HG02938 (cell line): ENCODE results near the gene FARS2.

ENCODE experiments used
- ATAC-seq: cut with Tn5 transposase; IDR thresholded peaks from one replicate; pipeline ENCODE4 v1.9.1; 2021; ENCODE audit warnings: mild to moderate bottlenecking, moderate library complexity; ENCODE audit not compliant: unreplicated experiment

The FARS2 gene

DNA sequence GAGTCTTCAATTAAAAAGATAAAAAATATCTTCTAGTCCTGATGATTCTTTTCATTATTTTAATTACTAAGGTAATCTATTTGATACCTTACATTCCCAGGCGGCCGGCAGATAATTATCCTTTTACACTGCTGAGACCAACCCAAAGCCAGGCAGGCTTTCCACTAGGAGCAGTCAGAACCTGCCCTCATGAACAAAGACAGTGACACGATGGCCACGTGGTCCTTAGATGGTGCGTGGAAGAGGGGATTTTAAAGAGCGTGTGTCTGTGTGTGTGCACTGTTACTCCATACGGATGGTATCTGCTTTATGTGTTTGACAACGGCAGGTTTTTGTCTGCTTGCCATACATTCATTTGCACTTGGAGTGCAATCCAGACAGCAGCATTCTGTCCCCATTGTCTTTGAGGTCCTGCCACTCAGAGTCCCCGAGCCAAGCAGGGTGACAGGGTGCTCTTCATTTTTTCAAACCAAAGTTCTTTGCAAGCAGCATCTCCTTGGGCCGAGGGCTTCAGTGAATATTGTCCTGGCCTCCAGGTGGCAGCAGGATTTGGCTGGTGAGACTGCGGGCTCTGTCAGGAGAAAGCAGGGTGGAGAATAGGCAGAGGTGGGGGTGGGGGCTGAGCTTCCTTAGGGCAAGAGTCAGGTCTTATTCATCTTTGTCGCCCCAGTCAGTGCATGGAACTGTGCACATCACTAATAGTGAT lies 484.9 kb downstream of the FARS2 start:
- no peak for ATAC-seq

DNA sequence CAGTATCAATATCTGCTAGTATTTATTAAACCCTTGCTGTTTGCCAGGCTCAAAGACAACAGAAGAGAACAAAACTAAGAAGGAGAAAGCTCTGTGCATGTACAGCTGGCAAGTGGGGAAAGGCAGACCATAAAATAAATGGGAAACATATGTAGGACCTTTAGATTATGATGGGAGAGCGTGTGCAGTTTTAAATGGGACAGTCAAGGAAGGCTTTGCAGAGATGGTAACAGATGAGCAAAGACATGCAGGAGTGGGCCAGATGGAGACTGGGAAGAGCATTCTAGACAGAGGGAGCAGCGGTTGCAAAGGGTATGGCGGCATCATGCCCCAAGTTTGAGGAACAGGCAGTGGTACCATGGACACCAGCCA lies 485.4 kb downstream of the FARS2 start:
- ATAC-seq: no peak

DNA sequence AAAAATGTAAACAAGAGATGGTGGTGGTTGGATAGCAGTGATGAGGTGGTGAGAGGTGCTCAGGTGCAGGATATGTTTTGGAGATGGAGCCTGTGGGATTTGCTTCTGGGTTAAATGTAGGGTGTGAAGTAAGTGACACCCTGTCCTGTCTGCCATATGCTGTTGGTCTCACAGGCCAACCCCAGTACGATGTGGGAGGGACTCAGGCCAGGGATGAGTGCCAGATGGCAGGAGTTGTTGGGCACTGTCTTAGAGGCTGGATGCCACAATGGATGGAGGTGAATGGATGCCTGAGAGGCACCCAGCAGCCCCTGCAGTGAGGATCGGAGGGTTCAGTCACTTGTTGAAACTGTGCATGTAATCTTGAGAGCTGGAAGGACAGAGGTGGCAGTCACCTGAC lies 486.1 kb downstream of the FARS2 start:
- no peak for ATAC-seq

DNA sequence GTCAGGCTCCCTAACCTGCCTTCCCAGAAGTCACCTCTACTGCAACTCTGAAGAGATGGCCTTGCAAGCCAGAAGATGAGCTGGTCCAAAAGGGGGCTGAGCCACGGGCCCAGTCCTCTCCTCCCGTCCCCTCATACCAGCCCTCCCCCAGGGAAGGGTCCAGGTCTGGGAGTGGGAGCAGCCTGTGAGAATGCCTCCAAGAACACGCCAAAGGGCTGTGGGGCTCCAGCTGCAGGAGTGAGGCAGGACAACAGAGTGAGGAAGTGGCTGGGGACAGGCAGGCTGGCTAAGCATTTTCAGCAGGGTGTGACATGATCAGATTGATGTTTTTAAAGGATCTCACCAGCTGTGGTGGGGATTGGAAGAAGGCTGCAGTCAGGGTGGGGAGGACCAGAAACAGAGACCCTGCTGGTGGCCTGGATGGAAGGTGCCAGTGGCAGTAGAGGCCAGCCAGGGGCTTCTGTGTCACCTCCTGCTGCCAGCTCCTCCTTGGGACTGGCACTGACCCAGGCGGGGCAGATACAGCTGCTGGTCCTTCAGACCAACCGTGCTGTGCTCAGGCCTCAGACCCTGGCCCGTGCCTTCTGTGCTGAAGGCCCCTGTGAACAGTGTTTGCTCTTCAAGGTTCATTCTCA lies 487.8 kb downstream of the FARS2 start:
- no peak for ATAC-seq

DNA sequence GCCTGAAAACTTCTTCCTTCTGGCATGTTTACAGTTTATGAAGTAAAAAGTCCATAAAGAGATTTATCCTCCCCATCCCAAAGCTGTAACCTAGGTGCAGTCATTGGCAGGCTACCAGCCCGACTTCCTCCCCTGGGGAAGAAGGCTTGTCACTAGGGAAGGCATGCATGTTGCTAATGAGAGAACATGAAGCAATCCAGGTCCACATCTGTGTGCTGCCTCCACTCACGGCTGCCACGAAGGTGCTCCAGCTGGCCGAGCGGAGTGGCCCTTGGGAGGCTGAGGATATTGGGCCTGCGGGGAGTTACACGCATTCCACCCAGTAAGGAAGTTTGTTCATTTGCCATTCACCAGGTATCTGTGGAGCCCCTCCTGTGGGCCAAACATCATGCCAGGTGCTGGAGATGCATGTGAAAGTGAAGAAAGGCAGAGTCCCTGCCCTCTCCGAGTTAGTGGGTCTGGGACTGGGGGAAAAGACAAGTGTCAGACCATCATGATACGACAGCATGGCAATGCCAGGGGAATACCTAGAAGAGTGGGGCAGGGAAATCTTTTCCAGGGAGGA lies 488.4 kb downstream of the FARS2 start:
- ATAC-seq: no peak

DNA sequence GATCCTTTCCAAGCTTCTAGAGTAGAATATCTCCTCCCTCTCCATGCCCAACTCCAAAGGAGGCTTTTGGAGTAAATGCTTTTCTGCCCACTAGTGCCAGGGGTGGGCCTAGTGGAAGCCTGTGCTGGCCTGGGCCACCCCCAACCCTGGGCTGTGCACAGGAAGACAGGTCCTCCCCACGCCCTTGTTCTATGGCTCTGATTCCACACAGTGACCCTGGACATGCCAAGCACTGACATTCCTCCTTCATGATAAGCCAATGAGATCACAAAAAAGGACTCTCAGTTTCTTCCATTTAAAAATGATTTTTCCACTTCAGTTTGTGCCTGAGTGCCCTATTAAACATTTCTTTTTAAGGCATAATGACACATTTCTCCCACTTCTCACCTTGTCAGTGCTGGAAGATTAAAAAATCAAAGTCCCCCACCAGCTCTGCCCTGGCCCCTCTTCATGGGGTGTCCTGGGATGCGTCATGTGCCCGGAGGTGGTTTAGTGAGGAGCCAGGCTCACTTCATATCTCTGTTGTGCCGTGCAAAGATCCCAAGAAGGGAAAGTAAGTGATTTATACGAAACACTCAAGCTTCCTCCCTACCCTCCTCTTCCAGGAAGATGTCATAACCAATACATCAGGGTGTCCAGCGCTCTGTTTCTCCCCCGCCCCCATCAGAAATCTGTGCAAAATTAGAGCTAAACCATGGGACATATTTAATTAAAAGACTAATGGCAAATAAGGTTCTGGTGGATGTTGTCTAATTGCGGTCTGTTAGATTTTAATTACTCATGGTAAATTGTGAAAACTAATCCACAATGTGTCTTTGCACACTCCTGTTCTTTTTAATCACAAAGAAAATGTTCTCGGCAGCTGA lies 490.4 kb downstream of the FARS2 start:
- ATAC-seq: no peak

DNA sequence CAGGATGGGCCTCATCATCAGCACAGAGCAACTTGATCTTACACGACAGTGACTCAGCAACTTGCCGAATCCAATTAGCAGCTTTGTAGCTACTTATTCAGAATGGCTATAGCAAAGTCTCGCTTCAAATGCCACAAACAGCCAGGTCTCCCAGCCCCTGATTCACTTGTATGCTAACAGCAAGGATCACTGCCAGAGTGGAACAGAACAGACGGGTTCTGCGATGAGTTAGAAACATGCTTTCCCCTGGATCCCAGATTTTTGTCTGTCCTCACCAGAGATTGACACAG lies 491.0 kb downstream of the FARS2 start:
- no peak for ATAC-seq

DNA sequence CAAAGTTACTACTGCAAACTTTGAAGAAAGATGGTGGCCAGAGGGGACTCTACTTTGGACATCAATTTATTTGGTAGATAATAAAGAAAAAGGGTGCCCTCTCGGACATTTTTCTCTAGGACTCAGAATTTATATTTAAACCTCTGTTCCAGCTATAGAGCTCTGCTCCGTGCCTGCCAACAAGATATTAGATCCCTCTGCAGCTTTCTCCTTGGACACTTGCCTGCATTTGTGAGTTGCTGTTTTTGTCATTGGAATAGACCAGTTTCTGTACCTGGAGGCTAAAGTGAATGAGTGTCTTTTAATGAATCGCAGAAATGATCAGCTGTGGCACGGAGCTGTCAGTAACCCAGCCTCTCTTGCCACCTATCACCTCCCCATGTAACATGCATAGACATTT lies 491.9 kb downstream of the FARS2 start:
- ATAC-seq: no peak

DNA sequence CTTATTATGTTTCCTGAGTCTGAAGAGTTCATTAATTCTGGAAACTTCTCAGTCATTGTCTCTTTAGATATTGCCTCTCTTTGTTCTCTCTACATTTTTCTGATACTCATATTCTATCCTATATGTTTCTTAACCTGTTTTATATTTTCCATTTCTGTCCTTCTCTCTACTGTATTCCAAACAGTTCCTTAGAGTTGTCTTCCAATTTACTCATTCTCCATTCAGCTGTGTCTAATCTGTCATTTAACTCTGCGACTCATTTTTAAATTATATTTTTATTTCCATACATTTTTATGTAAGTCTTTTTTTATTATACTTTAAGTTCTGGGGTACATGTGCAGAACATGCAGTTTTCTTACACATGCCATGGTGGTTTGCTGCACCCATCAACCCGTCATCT lies 493.6 kb downstream of the FARS2 start:
- no peak for ATAC-seq

DNA sequence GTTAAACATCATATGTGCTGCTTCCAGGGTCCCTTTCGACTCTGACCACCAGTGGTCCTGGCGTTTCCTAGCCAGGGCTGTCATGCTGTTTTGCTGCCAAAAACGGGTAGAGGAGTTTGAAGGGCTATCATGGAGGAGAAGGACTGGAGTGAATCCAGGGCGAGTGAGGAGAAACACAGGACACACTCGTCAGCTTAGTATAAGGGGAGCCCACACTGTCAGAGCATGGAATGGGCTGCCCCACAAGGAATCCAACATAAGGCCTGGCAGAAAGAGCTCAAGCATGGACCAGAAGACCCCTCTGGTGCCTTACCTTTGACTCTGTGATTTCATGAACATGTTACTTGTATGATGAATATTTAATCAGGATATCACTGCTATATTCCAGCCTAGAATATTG lies 498.3 kb downstream of the FARS2 start:
- ATAC-seq: no peak

DNA sequence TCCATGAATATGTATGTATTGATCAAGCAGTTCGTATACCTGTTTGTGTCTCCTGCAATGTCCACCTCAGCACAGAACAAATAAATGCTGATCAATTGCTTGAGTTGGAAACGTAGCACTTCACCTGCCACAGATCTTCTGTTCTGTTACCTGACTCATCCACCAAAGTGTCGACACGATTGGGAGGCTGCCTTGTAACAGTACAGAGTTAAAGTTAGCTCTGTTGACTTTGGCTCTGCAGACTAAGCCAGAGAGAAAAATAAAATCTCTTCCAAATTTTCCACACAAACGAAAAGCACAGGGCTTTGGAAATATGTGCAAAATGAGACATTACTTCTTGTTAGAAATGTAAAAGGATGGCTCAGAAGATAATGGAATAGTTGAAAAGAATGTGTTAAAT lies 500.1 kb downstream of the FARS2 start:
- no peak for ATAC-seq

DNA sequence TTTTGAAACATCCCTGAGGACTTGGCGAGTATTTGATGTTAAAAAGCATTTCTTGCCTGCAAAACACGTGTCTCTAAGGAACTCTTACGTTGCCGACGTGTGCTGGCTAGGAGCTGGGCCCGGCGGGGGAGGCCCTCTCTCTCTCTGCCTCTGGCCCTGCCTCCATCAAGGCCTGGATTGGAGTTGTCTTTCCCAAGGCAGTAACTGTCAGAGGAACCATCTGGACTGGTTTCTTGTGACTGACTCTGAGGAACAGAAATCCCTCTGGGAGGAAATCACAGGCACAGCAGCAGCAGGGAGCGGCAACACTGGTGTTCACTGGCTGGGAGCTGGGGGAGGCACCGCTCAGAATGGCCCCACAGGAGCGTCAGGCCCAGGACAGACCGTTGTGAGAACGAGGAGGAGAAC lies 501.3 kb downstream of the FARS2 start:
- ATAC-seq: no peak

DNA sequence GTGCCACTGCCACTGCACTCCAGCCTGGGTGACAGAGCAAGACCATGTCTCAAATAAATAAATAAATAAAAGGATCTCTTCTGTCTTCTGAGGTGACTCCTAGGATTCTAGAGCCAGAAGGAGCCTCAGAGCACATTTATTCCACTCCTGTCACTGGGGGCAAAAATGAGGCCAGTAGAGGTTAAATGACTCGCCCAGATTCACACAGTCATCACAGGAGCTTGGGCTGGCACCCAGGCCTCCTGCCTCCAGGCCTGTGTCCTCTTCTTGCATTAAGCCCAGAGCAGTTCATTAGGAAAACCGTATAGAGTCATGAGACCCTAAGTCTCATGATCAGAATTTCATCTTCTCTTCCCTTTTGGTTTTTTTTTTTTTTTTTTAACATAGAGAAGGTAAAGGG lies 502.1 kb downstream of the FARS2 start:
- no peak for ATAC-seq

DNA sequence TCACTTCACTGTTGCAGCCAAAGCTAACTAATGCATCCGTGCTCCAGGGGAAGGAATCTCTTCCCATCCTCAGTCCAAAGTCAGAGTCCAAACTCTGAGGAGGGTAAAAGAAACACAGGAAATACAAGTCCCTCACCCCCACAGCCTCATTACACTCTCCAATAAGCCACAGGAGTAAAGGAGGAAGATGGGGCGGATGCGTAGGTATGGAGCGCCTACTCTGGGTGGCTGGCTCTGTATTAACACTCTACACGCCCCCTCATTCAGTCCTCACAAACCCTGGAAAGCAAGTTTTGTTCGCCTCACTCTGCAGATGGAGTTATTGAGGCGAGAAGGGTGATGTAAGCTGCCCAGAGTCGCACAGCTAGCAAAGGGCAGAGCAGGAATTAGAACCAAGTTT lies 502.6 kb downstream of the FARS2 start:
- no peak for ATAC-seq

DNA sequence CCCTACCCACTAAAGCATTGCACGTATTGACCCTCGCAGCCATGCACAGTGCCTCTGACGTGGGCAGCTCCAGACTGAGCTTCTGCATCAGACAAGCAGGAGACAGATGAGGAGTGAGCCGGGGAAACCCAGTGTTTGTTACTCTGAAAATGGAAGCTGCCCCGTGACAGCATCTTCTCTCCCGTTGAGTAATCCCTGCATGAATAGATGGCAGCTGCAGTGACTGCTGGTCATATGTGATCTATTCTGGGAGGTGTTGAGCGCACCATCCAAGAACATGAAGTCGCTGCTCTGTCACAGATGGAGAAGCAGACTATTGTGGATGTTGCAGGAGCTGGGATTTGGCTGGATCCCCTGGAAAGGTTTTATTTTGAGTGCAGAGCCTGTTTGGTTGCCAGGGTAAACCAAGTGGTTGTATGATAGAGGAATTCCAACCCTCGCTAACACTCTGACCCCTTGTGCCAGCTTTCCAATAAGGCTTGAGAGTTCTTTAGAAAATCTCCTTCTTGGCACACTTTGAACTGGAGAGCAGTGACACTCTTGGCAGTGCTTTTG lies 503.2 kb downstream of the FARS2 start:
- ATAC-seq: no peak

DNA sequence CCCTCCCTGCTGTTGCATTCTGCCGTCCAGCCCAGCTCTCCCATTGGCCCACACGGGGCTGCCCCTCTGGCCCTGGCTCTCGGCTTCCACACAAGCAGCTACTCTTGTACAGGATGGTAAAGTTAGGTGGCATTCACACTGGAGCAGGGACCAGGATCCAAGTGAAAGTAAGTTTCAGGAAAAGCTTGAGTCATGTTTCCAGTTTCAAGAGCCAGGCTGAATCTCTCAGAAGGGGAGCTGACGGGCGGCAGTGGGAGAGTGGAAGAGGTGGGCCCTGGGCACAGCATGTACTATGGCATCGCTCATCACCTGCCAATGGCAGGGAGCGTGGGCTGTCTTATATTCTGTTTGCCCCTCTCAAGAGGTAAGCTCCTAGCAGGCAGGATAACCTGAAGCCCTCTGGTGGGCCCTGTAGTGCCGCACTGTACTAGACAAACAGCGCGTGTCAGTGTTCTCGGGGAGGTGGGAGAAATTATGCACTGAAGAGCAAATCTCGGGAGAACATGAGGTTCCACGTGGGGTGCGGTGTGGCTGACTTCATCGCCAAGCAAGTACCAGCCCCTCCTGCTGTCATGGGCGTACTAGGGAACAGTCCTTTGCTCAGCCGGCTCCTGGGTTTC lies 503.9 kb downstream of the FARS2 start:
- ATAC-seq: no peak

DNA sequence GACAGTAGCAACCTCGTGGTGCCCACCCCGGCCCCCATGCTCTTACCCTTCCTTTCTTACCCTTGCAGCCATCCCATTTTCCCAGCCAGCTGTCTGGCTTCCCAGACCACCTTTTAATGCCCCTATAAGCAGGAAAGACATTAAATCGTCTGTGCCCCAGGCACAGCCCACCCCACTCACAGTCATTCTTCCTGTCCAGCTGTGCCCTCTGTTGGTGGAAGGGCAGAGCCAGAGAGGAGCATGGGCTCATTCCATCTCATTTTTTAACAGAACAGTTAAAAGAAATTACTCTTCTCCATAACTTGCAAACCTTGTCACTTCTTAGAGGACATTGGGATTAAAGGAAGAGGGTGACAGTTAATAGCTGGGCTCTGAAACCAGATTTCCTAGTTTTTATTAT lies 504.9 kb downstream of the FARS2 start:
- no peak for ATAC-seq

DNA sequence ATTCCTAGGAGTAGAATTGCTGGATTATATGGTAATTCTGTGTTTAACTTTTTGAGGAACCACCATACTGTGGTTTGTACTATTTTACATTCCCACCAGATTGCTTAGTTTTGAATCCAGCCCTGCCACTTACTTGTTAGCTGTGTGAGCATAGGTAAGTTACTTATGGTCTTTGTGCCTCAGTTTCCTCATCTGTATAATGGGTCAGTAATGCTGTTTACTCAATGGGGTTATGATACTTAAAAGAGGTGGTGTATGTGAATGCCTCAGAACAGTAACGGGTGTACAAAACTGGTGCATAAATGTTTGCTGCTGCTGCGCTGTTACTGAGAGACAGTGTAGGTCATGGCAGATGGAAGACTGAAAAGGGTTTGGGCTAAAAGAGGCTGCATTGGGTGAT lies 506.2 kb downstream of the FARS2 start:
- no peak for ATAC-seq

DNA sequence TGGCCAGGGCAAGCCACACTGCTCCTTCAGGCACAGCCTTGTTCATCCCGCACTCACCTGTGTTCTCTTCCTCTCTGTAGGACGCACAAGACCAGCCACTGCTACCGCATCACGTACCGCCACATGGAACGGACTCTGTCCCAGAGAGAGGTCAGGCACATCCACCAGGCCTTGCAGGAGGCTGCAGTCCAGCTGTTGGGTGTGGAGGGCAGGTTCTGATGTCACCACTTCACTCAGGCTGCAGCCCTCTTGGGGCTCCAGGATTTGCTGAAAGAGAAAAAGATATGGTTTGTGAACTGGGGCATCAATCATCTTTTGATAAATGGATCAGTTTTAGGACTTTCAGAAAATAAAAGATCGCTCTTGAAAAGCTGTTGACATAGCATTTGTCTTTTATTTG lies 509.9 kb downstream of the FARS2 start:
- no peak for ATAC-seq

DNA sequence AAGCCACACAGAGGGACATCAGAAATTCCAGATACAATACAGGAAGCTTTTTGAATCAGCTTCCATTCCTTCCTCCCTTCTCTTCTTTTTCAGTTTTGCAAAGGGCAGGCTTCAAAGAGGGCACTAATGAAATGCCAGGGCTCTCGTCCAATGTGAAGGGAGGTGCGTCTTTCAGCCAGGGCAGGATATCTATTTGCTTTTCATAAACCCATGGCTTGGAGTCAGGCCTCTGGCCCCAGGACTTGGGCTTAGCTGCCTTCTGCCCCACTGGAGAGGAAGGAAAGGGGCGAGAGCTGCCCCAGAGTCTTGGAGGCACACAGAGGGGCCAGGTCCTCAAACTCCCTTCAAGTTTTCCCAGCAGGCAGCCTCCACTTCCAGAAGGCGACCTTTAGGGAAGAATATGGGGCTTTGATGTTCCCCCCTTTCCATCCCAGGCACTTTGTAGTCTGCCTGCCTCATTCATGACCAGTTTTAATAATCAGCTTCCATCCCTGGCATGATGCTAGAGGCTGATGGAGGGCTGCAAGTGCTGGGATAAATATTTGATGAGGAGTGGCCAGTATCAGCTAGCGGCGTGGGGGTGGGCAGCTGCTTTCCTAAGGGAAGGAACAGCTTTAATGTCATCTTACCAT lies 510.6 kb downstream of the FARS2 start:
- ATAC-seq: no peak
